GM15510 (cell line): Measurements from ENCODE around the gene ELL.
A peak's percentile ranks its signal among the peaks of the same experiment; 100 is the strongest.

Source experiments
- POLR2A ChIP-seq: IDR thresholded peaks from 3 replicates; pipeline ENCODE4 v1.6.1; 2011; ENCODE audit warnings: borderline replicate concordance; ENCODE audit not compliant: insufficient read length; ENCODE audit errors: extremely low read depth

Gene ELL

GRCh38 chr19:18521692-18522123 is at the start of gene ELL:
Gene ELL, minus strand, starts transcription at chr19:18522070. Its CDS starts 15 bp downstream, at chr19:18522055.
- TF ChIP-seq POLR2A: peak; percentile 93

- TF ChIP-seq POLR2A: no peak
These were observed 46.5 kb upstream of the ELL start for GRCh38 chr19:18568367-18568766.

- no peak for TF ChIP-seq POLR2A
These were observed 45.1 kb upstream of the ELL start for GRCh38 chr19:18566953-18567352.

- no peak for TF ChIP-seq POLR2A
These were observed 40.2 kb upstream of the ELL start for GRCh38 chr19:18562086-18562485.

- TF ChIP-seq POLR2A: no peak
These were observed 37.8 kb upstream of the ELL start for GRCh38 chr19:18559685-18560084.

- no peak for TF ChIP-seq POLR2A
These were observed 36.7 kb upstream of the ELL start for GRCh38 chr19:18558604-18559003.

- TF ChIP-seq POLR2A: no peak
These were observed 36.3 kb upstream of the ELL start for GRCh38 chr19:18558202-18558555.

GRCh38 chr19:18557411-18558201 is 35.7 kb upstream of the ELL start, which contains the start of gene KXD1:
Gene KXD1, plus strand, starts transcription at chr19:18557870. Its CDS starts 4,187 bp downstream, at chr19:18562057.
- TF ChIP-seq POLR2A: peak; percentile 85

- no peak for TF ChIP-seq POLR2A
These were observed 29.8 kb upstream of the ELL start for GRCh38 chr19:18551631-18552030.

GRCh38 chr19:18543814-18544475 is 22.1 kb upstream of the ELL start:
- peak; percentile 35 for TF ChIP-seq POLR2A

- TF ChIP-seq POLR2A: no peak
These were observed 21.3 kb upstream of the ELL start, which contains the start of gene FKBP8 for GRCh38 chr19:18542941-18543813. Gene FKBP8, minus strand, starts transcription at chr19:18543573. Its CDS starts 1,603 bp downstream, at chr19:18541970.

GRCh38 chr19:18541992-18542940 is 20.4 kb upstream of the ELL start:
- TF ChIP-seq POLR2A: no peak

GRCh38 chr19:18541258-18541991 is 19.6 kb upstream of the ELL start:
- no peak for TF ChIP-seq POLR2A
